GM23338 (cell line): ENCODE measurements around the gene FLYWCH1. TPM values are rescaled to one million over a fixed set of nuclear protein-coding genes. Genes with fewer than 3 reads are reported as not detected.
A peak's percentile ranks its signal among the peaks of the same experiment; 100 is the strongest.

Experiments used
- ATAC-seq: fragments of 200-7000 bp; cut with Tn5 transposase; 3 replicates; pipeline ENCODE4 v1.9.1; 2020
- DNase-seq: peaks from one replicate; pipeline ENCODE4 v3.0.0-alpha.2; 2015; ENCODE audit warnings: low spot score
- H2AFZ ChIP-seq: fragments of 200-600 bp; sonication (generic); 2 replicates; pipeline ENCODE4 v1.8.0; 2016; ENCODE audit warnings: antibody characterized with exemption, mild to moderate bottlenecking, moderate library complexity
- H3F3A ChIP-seq: fragments of 200-600 bp; sonication (generic); replicated peaks from 2 replicates; pipeline ENCODE4 v1.8.0; 2017; ENCODE audit warnings: antibody characterized with exemption, mixed run types, low read depth
- H3K27ac ChIP-seq: fragments of 200-600 bp; sonication (generic); 2 replicates; pipeline ENCODE4 v1.6.1; 2016; ENCODE audit warnings: low read depth
- H3K27me3 ChIP-seq: fragments of 200-600 bp; sonication (generic); 2 replicates; pipeline ENCODE4 v1.8.0; 2016; ENCODE audit warnings: mild to moderate bottlenecking, mixed run types, moderate library complexity; ENCODE audit not compliant: insufficient read depth
- H3K36me3 ChIP-seq: fragments of 200-600 bp; sonication (generic); 2 replicates; pipeline ENCODE4 v1.8.0; 2016; ENCODE audit warnings: mild to moderate bottlenecking; ENCODE audit not compliant: insufficient read depth
- H3K4me1 ChIP-seq: fragments of 200-600 bp; sonication (generic); 2 replicates; pipeline ENCODE4 v1.8.0; 2016; ENCODE audit warnings: mild to moderate bottlenecking, moderate library complexity; ENCODE audit not compliant: insufficient read depth
- H3K4me2 ChIP-seq: fragments of 200-600 bp; sonication (generic); 2 replicates; pipeline ENCODE4 v1.7.1; 2017; ENCODE audit warnings: mixed run types
- H3K4me3 ChIP-seq: fragments of 200-600 bp; sonication (generic); 2 replicates; pipeline ENCODE4 v1.6.1; 2016; ENCODE audit warnings: mixed run types
- H3K79me2 ChIP-seq: fragments of 200-600 bp; sonication (generic); replicated peaks from 2 replicates; pipeline ENCODE4 v1.8.0; 2017; ENCODE audit warnings: mild to moderate bottlenecking; ENCODE audit not compliant: insufficient read depth
- H3K9me2 ChIP-seq: fragments of 200-600 bp; sonication (generic); 2 replicates; pipeline ENCODE4 v1.8.0; 2017; ENCODE audit not compliant: insufficient read depth
- H4K20me1 ChIP-seq: fragments of 200-600 bp; sonication (generic); replicated peaks from 2 replicates; pipeline ENCODE4 v1.8.0; 2017; ENCODE audit warnings: mild to moderate bottlenecking; ENCODE audit not compliant: insufficient read depth
- H3K27ac Mint-ChIP-seq: 2 replicates; pipeline ENCODE4 v1.8.0; 2020; ENCODE audit warnings: inconsistent platforms, mild to moderate bottlenecking, moderate library complexity, mixed read lengths
- H3K27me3 Mint-ChIP-seq: 3 replicates; pipeline ENCODE4 v1.8.0; 2022; ENCODE audit warnings: low read depth, mild to moderate bottlenecking, moderate library complexity, mixed read lengths, inconsistent platforms; ENCODE audit not compliant: insufficient read depth, poor library complexity
- H3K36me3 Mint-ChIP-seq: 3 replicates; pipeline ENCODE4 v1.8.0; 2021; ENCODE audit warnings: low read depth, mild to moderate bottlenecking, inconsistent platforms, moderate library complexity, mixed read lengths
- H3K4me1 Mint-ChIP-seq: 3 replicates; pipeline ENCODE4 v1.8.0; 2020; ENCODE audit warnings: mild to moderate bottlenecking, inconsistent platforms, mixed read lengths
- H3K4me3 Mint-ChIP-seq: 3 replicates; pipeline ENCODE4 v1.8.0; 2021; ENCODE audit warnings: moderate library complexity, mild to moderate bottlenecking, inconsistent platforms, mixed read lengths
- H3K9me3 Mint-ChIP-seq: 3 replicates; pipeline ENCODE4 v1.8.0; 2020; ENCODE audit warnings: moderate library complexity, mild to moderate bottlenecking, inconsistent platforms, mixed read lengths
- CREB1 ChIP-seq: fragments of 250-450 bp; sonication (Bioruptor Pico); IDR thresholded peaks from 2 replicates; pipeline ENCODE4 v1.5.0; 2020; ENCODE audit warnings: low read depth, mild to moderate bottlenecking, moderate library complexity
- CTCF ChIP-seq, 2 experiments: fragments of 200-600 bp in 1 of 2; sonication (generic) in 1 of 2; conservative IDR thresholded peaks; 2 replicates each; pipeline versions ENCODE4 v1.5.1 to v1.6.1; 2016 to 2017; ENCODE audit warnings: antibody characterized with exemption in 2 of 2, low read depth in 2 of 2, mild to moderate bottlenecking in 2 of 2, moderate library complexity in 1 of 2
- ETS1 ChIP-seq: IDR thresholded peaks from 2 replicates; pipeline ENCODE4 v1.6.1; 2016; ENCODE audit warnings: antibody characterized with exemption
- EZH2 ChIP-seq: fragments of 200-600 bp; sonication (generic); IDR thresholded peaks from one replicate; pipeline ENCODE4 v1.8.0; 2017; ENCODE audit warnings: antibody characterized with exemption, mild to moderate bottlenecking, low read depth; ENCODE audit not compliant: unreplicated experiment
- NANOG ChIP-seq: IDR thresholded peaks from 2 replicates; pipeline ENCODE4 v1.6.1; 2016; ENCODE audit warnings: antibody characterized with exemption, borderline replicate concordance
- POLR2AphosphoS5 ChIP-seq: IDR thresholded peaks from 2 replicates; pipeline ENCODE4 v1.6.1; 2016; ENCODE audit warnings: antibody characterized with exemption, low read depth
- REST ChIP-seq: IDR thresholded peaks from one replicate; pipeline ENCODE4 v1.6.1; 2018; ENCODE audit warnings: antibody characterized with exemption; ENCODE audit not compliant: unreplicated experiment
- STAT1 ChIP-seq: IDR thresholded peaks from one replicate; pipeline ENCODE4 v1.6.1; 2016; ENCODE audit warnings: antibody characterized with exemption; ENCODE audit not compliant: unreplicated experiment
- ZNF114 ChIP-seq: fragments of 250-450 bp; sonication (Bioruptor Pico); IDR thresholded peaks from 2 replicates; pipeline ENCODE4 v1.5.0; 2020; ENCODE audit warnings: mild to moderate bottlenecking, moderate library complexity
- ZNF462 ChIP-seq: fragments of 250-450 bp; sonication (Bioruptor Pico); IDR thresholded peaks from 2 replicates; pipeline ENCODE4 v1.5.0; 2020; ENCODE audit warnings: mild to moderate bottlenecking, moderate library complexity
- polyA plus RNA-seq: library from polyadenylated mRNA; unstranded; fragments of >200 nt; fragmentation: Nextera tagmentation; extraction: Ambion mirVana; gene quantifications from 2 replicates; pipeline ENCODE4 v1.2.1, GENCODE V29; 2016
- total RNA-seq: library from RNA; depleted of rRNA; stranded (reverse); fragments of >200 nt; shearing (Covaris generic); gene quantifications from 2 replicates; pipeline ENCODE4 v1.2.3, GENCODE V29; 2014

FLYWCH1 gene
- total and polyA plus RNA-seq, 2 experiments from 2014 or later: 6.0 to 29.3 TPM

GRCh38 chr16:2925951-2926649, 14.4 kb downstream of the FLYWCH1 start (continued):
- TF ChIP-seq ZNF462 (CRISPR knock-in tag) (no peak), POLR2AphosphoS5 (no peak), STAT1 (no peak), ETS1 (no peak), CREB1 (CRISPR knock-in tag) (no peak)

- Histone ChIP-seq H3K4me2 (peak overlapping the region; percentile 16; the same call in 1 of the 2 replicates), H3K4me3 (no peak overlapping the region), H2AFZ (no peak overlapping the region), H3K36me3 (no peaks in the 10 kb centered on the region), H3K4me1 (peaks cover 7% of the 10 kb centered on the region; the same call in 1 of the 2 replicates), H3K27me3 (0 out of 2 replicates have a peak, but pooled peaks cover 7% of the 10 kb centered on the region), H3K79me2 (no peaks in the 10 kb centered on the region), H3K27ac (no peak overlapping the region), H3F3A (peaks cover 12% of the 10 kb centered on the region), H4K20me1 (no peaks in the 10 kb centered on the region), H3K9me2 (no peaks in the 10 kb centered on the region)
- no peak overlapping the region for H3K27ac Mint-ChIP-seq
- H3K36me3 Mint-ChIP-seq: peaks cover 13% of the 10 kb centered on the region; the same call in 1 of the 3 replicates
- peaks cover 38% of the 10 kb centered on the region for H3K4me1 Mint-ChIP-seq
- H3K27me3 Mint-ChIP-seq: peaks cover 10% of the 10 kb centered on the region
- ATAC-seq (no peak), DNase-seq (no peak)
- peaks cover 9% of the 10 kb centered on the region; the same call in 2 of the 3 replicates for H3K9me3 Mint-ChIP-seq
- H3K4me3 Mint-ChIP-seq: no peak overlapping the region; the same call in 2 of the 3 replicates
- no peak for TF ChIP-seq ETS1
- no peak for TF ChIP-seq POLR2AphosphoS5
- TF ChIP-seq STAT1: no peak
- TF ChIP-seq CREB1 (CRISPR knock-in tag): no peak
- TF ChIP-seq NANOG: no peak
- no peak for TF ChIP-seq REST
- TF ChIP-seq CTCF (conservative IDR thresholded peaks at IDR 0.05; ENCODE audit: low read depth in 2 of 2): no peak
- no peak for TF ChIP-seq EZH2
- TF ChIP-seq ZNF114 (CRISPR knock-in tag): no peak
Measured at GRCh38 chr16:2926650-2926999, 14.9 kb downstream of the FLYWCH1 start.
